Measurements from ENCODE around the gene LRRC23. TPM values are rescaled to one million over a fixed set of nuclear protein-coding genes. Genes with fewer than 3 reads are reported as not detected.
A peak's percentile ranks its signal among the peaks of the same experiment; 100 is the strongest.

The LRRC23 gene
- total and polyA plus RNA-seq, 2 experiments from 2014 or later, result 2.4 to 9.1 TPM

GRCh38 chr12:6871052-6871957 is 33.3 kb upstream of the LRRC23 start:
- no peaks in the 10 kb centered on the region; the same call in 1 of the 3 replicates for H3K9me3 Mint-ChIP-seq
- peak overlapping the region; percentile 79; the same call in 1 of the 2 replicates for H3K27ac ChIP-seq (ENCODE audit: low read depth)
- peaks cover 33% of the 10 kb centered on the region for H3K79me2 ChIP-seq (replicated peaks; ENCODE audit: insufficient read depth)

GRCh38 chr12:6872073-6873048 is 32.3 kb upstream of the LRRC23 start:
- H3K27me3 ChIP-seq (ENCODE audit: insufficient read depth), result no peaks in the 10 kb centered on the region
- H3K4me1 ChIP-seq (ENCODE audit: insufficient read depth), result peaks cover 41% of the 10 kb centered on the region
- peak overlapping the region; percentile 100 for H3K4me2 ChIP-seq
- peak overlapping the region; percentile 99 for H3K4me3 ChIP-seq
- ATAC-seq (peak; percentile 38), DNase-seq (ENCODE audit: low spot score) (peak; percentile 90)
- Mint-ChIP-seq H3K9me3 (no peaks in the 10 kb centered on the region; the same call in 1 of the 3 replicates), H3K36me3 (ENCODE audit: low read depth) (peaks cover 49% of the 10 kb centered on the region), H3K4me1 (peaks cover 43% of the 10 kb centered on the region), H3K4me3 (peak overlapping the region; percentile 92), H3K27ac (peak overlapping the region; percentile 93; the same call in 1 of the 2 replicates), H3K27me3 (ENCODE audit: insufficient read depth, low read depth, poor library complexity) (peaks cover 44% of the 10 kb centered on the region)
- peaks cover 33% of the 10 kb centered on the region for H3K79me2 ChIP-seq (replicated peaks; ENCODE audit: insufficient read depth)
- peaks cover 14% of the 10 kb centered on the region; the same call in 1 of the 2 replicates for H3K36me3 ChIP-seq (ENCODE audit: insufficient read depth)
- no peak overlapping the region for H2AFZ ChIP-seq
- H3K27ac ChIP-seq (ENCODE audit: low read depth), result peak overlapping the region; percentile 87
- H3F3A ChIP-seq (replicated peaks; ENCODE audit: low read depth), result peaks cover 60% of the 10 kb centered on the region
- H4K20me1 ChIP-seq (replicated peaks; ENCODE audit: insufficient read depth), result peaks cover 29% of the 10 kb centered on the region
- H3K9me2 ChIP-seq (ENCODE audit: insufficient read depth), result no peaks in the 10 kb centered on the region
- TF ChIP-seq CREB1 (CRISPR knock-in tag; IDR thresholded peaks at IDR 0.05; ENCODE audit: low read depth) (peak; percentile 55; the same call in 1 of the 2 replicates), NANOG (IDR thresholded peaks at IDR 0.05; ENCODE audit: borderline replicate concordance) (no peak), JUNB (IDR thresholded peaks at IDR 0.05; ENCODE audit: unreplicated experiment) (no peak), ZNF462 (CRISPR knock-in tag; IDR thresholded peaks at IDR 0.05) (no peak)

More at GRCh38 chr12:6871052-6871957, 33.3 kb upstream of the LRRC23 start:
- TF ChIP-seq POLR2AphosphoS5 (IDR thresholded peaks at IDR 0.05; ENCODE audit: low read depth), result peak; percentile 43
- TF ChIP-seq CTCF (conservative IDR thresholded peaks at IDR 0.05; ENCODE audit: low read depth in 2 of 2), result no peak
- TF ChIP-seq STAT1 (IDR thresholded peaks at IDR 0.05; ENCODE audit: unreplicated experiment), result no peak
- TF ChIP-seq EZH2 (IDR thresholded peaks at IDR 0.05; ENCODE audit: low read depth, unreplicated experiment), result no peak
- no peak for TF ChIP-seq EZH2phosphoT487 (IDR thresholded peaks at IDR 0.05; ENCODE audit: unreplicated experiment)
- Mint-ChIP-seq H3K27ac (no peak overlapping the region), H3K4me3 (peak overlapping the region; percentile 92), H3K36me3 (ENCODE audit: low read depth) (peaks cover 48% of the 10 kb centered on the region), H3K27me3 (ENCODE audit: insufficient read depth, low read depth, poor library complexity) (peaks cover 48% of the 10 kb centered on the region), H3K4me1 (peaks cover 47% of the 10 kb centered on the region)
- Histone ChIP-seq H2AFZ (no peak overlapping the region), H3K27me3 (ENCODE audit: insufficient read depth) (no peaks in the 10 kb centered on the region), H3K4me3 (peak overlapping the region; percentile 99), H3K36me3 (ENCODE audit: insufficient read depth) (peaks cover 14% of the 10 kb centered on the region; the same call in 1 of the 2 replicates), H3F3A (replicated peaks; ENCODE audit: low read depth) (peaks cover 67% of the 10 kb centered on the region), H4K20me1 (replicated peaks; ENCODE audit: insufficient read depth) (peaks cover 32% of the 10 kb centered on the region), H3K4me1 (ENCODE audit: insufficient read depth) (peaks cover 47% of the 10 kb centered on the region), H3K4me2 (peak overlapping the region; percentile 100), H3K9me2 (ENCODE audit: insufficient read depth) (no peaks in the 10 kb centered on the region)
- ATAC-seq (peak; percentile 3), DNase-seq (ENCODE audit: low spot score) (peak; percentile 36)

Data from GM23338 (cell line).